Kidney epithelial cell (primary cell): Measurements from ENCODE around the gene IFI30. TPM values are rescaled to one million over a fixed set of nuclear protein-coding genes. Genes with fewer than 3 reads are reported as not detected.

Experiments used
- DNase-seq: peaks from one replicate; pipeline ENCODE4 v3.0.0-alpha.2; 2010; ENCODE audit warnings: low read depth
- H3K27me3 ChIP-seq: 2 replicates; pipeline ENCODE4 v1.6.0; 2011; ENCODE audit warnings: low read length; ENCODE audit not compliant: control insufficient read depth, insufficient read depth
- H3K36me3 ChIP-seq: 2 replicates; pipeline ENCODE4 v1.5.1; 2011; ENCODE audit warnings: low read length; ENCODE audit not compliant: control insufficient read depth, insufficient read depth
- H3K4me3 ChIP-seq: 2 replicates; pipeline ENCODE4 v1.5.1; 2011; ENCODE audit warnings: low read depth, mild to moderate bottlenecking, control low read depth, low read length
- total RNA-seq: library from RNA; depleted of rRNA; stranded (reverse); fragments of >200 nt; gene quantifications from 2 replicates; pipeline ENCODE4 v1.2.3, GENCODE V29; 2015
- TF ChIP-seq, protein P1 (sequence below): IDR thresholded peaks from 2 replicates; pipeline ENCODE4 v1.5.1; 2011; ENCODE audit warnings: mild to moderate bottlenecking, moderate library complexity, low read length, control low read depth, inconsistent platforms; ENCODE audit not compliant: insufficient read depth, poor library complexity, severe bottlenecking

Gene IFI30
- total RNA-seq, 1 donor from 2014 or later: 9.2 TPM

DNA sequence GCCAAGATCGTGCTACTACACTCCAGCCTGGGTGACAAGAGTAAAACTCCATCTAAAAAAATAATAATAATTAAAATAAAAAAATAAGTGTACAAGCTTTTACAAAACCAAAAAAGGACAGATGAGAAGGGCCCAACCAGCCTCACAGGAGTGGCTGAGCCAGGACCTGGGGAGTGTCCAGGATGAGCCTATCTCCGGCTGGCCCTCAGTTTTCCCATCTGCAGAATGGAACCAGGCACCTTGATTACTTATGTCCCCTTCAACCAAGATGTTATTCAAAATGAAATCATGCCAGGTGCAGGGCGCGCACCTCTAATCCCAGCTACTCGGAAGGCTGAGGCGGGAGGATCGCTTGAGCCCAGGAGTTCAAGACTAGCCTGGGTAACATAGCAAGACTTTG, 9.5 kb upstream of the IFI30 start:
- Histone ChIP-seq H3K27me3 (no peaks in the 10 kb centered on the region), H3K36me3 (peaks cover 1% of the 10 kb centered on the region), H3K4me3 (no peak overlapping the region)
- no peak for DNase-seq
- TF ChIP-seq, protein P1, sequence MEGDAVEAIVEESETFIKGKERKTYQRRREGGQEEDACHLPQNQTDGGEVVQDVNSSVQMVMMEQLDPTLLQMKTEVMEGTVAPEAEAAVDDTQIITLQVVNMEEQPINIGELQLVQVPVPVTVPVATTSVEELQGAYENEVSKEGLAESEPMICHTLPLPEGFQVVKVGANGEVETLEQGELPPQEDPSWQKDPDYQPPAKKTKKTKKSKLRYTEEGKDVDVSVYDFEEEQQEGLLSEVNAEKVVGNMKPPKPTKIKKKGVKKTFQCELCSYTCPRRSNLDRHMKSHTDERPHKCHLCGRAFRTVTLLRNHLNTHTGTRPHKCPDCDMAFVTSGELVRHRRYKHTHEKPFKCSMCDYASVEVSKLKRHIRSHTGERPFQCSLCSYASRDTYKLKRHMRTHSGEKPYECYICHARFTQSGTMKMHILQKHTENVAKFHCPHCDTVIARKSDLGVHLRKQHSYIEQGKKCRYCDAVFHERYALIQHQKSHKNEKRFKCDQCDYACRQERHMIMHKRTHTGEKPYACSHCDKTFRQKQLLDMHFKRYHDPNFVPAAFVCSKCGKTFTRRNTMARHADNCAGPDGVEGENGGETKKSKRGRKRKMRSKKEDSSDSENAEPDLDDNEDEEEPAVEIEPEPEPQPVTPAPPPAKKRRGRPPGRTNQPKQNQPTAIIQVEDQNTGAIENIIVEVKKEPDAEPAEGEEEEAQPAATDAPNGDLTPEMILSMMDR: no peak

DNA sequence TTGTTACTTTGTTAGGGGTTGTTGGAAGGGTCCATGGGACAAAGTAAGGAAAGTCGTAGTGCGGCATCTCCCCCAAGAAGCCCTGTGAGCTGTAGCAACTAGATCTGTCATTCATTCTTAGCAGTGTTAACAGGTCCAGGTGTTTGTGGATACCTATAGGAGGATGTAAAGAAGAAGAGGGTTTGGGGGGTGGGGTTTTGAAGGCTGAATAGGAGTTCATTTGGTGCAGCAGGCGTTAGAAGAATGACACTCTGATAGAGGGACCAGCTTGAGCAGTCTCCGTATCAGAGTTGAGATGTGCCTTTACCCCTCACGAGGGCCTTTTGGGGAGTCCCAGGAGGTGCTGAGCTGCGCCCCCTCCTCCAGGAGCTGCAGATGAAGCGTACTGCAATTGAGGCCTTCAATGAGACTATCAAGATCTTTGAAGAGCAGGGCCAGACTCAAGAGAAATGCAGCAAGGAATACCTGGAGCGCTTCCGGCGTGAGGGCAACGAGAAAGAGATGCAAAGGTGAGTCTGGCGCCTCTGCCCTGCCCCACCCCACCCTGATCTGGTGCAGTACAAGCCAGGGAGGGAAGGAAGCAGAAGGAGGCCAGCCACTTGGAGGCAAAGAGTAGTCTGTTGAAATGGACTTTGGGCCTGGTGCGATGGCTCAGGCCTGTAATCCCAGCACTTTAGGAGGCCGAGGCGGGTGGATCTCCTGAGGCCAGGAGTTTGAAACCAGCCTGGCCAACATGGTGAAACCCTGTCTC, 7.6 kb upstream of the IFI30 start:
- peaks cover 1% of the 10 kb centered on the region for H3K36me3 ChIP-seq
- no peak overlapping the region for H3K4me3 ChIP-seq
- no peaks in the 10 kb centered on the region for H3K27me3 ChIP-seq
- no peak for DNase-seq
- TF ChIP-seq, protein P1: no peak

DNA sequence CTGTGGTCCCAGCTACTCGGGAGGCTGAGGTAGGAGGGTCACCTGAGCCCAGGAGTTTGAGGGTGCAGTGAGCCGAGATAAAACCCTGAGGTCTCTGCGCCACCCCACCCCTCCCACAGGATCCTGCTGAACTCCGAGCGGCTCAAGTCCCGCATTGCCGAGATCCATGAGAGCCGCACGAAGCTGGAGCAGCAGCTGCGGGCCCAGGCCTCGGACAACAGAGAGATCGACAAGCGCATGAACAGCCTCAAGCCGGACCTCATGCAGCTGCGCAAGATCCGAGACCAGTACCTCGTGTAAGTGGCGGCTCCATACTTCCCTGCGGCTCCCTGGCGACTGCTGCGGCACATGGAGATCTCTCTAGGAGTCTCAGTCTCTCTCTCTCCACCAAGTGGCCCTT, 6.6 kb upstream of the IFI30 start:
- TF ChIP-seq, protein P1: no peak
- Histone ChIP-seq H3K27me3 (no peaks in the 10 kb centered on the region), H3K4me3 (no peak overlapping the region), H3K36me3 (peaks cover 1% of the 10 kb centered on the region)
- no peak for DNase-seq

DNA sequence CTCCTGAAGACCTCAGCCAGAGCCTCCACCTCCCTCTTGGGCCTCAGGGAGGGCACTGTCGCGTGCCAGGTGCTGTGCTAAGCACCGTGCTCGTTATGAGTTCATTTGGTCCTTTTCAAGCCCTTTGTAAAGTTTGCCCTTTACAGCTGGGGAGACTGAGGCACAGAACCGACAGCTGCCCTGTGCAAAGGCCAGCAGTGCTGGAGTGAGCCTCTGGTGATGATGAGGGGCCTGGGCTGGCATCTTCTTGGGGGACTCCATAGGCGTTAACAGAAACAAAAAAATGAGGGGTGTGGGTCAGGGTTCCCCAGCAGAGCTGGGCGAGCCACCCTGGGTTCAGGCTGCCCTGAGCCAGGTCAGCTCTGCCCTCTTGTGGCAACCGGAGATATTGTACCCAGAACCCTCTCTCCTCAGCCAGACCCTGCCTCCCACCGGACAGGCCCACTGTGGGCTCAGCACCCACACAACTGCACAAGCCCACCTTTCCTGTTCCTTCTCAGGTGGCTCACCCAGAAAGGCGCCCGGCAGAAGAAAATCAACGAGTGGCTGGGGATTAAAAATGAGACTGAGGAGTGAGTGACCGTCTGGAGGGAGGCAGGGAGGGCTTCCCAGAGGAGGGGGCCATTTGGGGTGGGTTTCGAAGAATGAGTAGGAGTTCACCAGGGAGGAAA, 5.5 kb upstream of the IFI30 start:
- Histone ChIP-seq H3K27me3 (no peaks in the 10 kb centered on the region), H3K36me3 (peaks cover 1% of the 10 kb centered on the region), H3K4me3 (no peak overlapping the region)
- TF ChIP-seq, protein P1: peak; percentile 84
- no peak for DNase-seq

DNA sequence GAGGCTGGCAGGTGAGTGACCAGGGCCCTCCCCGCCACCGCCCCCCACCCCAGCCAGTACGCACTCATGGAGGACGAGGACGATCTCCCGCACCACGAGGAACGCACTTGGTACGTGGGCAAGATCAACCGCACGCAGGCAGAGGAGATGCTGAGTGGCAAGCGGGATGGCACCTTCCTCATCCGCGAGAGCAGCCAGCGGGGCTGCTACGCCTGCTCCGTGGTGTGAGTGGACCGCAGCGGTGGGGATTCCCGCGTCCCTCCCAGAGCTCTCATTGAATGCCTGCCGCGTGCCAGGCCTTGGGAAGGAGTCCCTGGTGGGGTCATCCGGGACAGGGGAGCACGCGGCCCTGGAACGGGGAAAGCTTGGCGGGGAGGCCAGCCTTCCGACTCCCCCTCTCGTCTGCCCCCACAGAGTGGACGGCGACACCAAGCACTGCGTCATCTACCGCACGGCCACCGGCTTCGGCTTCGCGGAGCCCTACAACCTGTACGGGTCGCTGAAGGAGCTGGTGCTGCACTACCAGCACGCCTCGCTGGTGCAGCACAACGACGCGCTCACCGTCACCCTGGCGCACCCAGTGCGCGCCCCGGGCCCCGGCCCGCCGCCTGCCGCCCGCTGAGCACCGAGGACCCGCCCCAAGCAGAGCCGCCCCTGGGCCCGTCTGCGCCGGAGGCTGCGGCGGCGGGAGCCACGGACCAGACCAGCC, 4.8 kb upstream of the IFI30 start:
- Histone ChIP-seq H3K36me3 (peaks cover 1% of the 10 kb centered on the region), H3K4me3 (no peak overlapping the region), H3K27me3 (no peaks in the 10 kb centered on the region)
- TF ChIP-seq, protein P1: no peak
- no peak for DNase-seq
